GM20000 (cell line): ENCODE results near the gene NFATC1.

Experiments used
- DNase-seq: peaks from one replicate; pipeline ENCODE4 v3.0.0; 2012; ENCODE audit warnings: low spot score
- CTCF ChIP-seq: IDR thresholded peaks from 2 replicates; pipeline ENCODE4 v1.5.1; 2012; ENCODE audit warnings: mild to moderate bottlenecking, control low read depth; ENCODE audit errors: extremely low read depth, missing control alignments

NFATC1 gene

GRCh38 chr18:79546781-79547272 lies 151.1 kb downstream of the NFATC1 start:
- no peak for DNase-seq

GRCh38 chr18:79547413-79548076 lies 151.8 kb downstream of the NFATC1 start:
- TF ChIP-seq CTCF: no peak

More at GRCh38 chr18:79546781-79547272, 151.1 kb downstream of the NFATC1 start:
- no peak for TF ChIP-seq CTCF

GRCh38 chr18:79548077-79548450 lies 152.3 kb downstream of the NFATC1 start:
- no peak for TF ChIP-seq CTCF
- DNase-seq: no peak

More at GRCh38 chr18:79547413-79548076, 151.8 kb downstream of the NFATC1 start:
- DNase-seq: no peak

- no peak for DNase-seq
Measured at GRCh38 chr18:79548621-79548985, 152.9 kb downstream of the NFATC1 start.

GRCh38 chr18:79548986-79549637 lies 153.4 kb downstream of the NFATC1 start:
- no peak for DNase-seq
- no peak for TF ChIP-seq CTCF

More at GRCh38 chr18:79548621-79548985, 152.9 kb downstream of the NFATC1 start:
- TF ChIP-seq CTCF: no peak

- DNase-seq: no peak
- no peak for TF ChIP-seq CTCF
Measured at GRCh38 chr18:79549638-79550000, 153.9 kb downstream of the NFATC1 start.

GRCh38 chr18:79552140-79552631 lies 156.5 kb downstream of the NFATC1 start:
- no peak for TF ChIP-seq CTCF
- DNase-seq: no peak
